NB4 (cell line): Measurements from ENCODE around the gene SSH2.

ENCODE experiments used
- DNase-seq: peaks from one replicate; pipeline ENCODE4 v3.0.0; 2010; ENCODE audit warnings: low read depth
- H3K4me3 ChIP-seq: one replicate; pipeline ENCODE4 v1.5.1; 2011; ENCODE audit warnings: mild to moderate bottlenecking, low read depth, low read length, moderate library complexity
- CTCF ChIP-seq: IDR thresholded peaks from one replicate; pipeline ENCODE4 v1.5.1; 2012; ENCODE audit warnings: low read depth, low read length
- MAX ChIP-seq: IDR thresholded peaks from 2 replicates; pipeline ENCODE4 v1.6.1; 2011; ENCODE audit warnings: low read depth, low read length
- MYC ChIP-seq: IDR thresholded peaks from 2 replicates; pipeline ENCODE4 v1.6.1; 2011; ENCODE audit warnings: low read depth, low read length
- POLR2A ChIP-seq: IDR thresholded peaks from 2 replicates; pipeline ENCODE4 v1.6.1; 2011; ENCODE audit warnings: mild to moderate bottlenecking; ENCODE audit not compliant: insufficient read length; ENCODE audit errors: extremely low read depth

The SSH2 gene

GRCh38 chr17:29826114-29826692, 103.8 kb downstream of the SSH2 start:
- no peak overlapping the region for H3K4me3 ChIP-seq
- no peak for TF ChIP-seq MAX
- no peak for TF ChIP-seq POLR2A
- no peak for TF ChIP-seq MYC
- no peak for TF ChIP-seq CTCF
- no peak for DNase-seq

- H3K4me3 ChIP-seq: no peak overlapping the region
- TF ChIP-seq MYC (no peak), CTCF (no peak), MAX (no peak), POLR2A (no peak)
- DNase-seq: no peak
Observed at GRCh38 chr17:29825604-29826003, 104.4 kb downstream of the SSH2 start.

GRCh38 chr17:29821897-29822296, 108.1 kb downstream of the SSH2 start:
- no peak overlapping the region for H3K4me3 ChIP-seq
- DNase-seq: no peak
- TF ChIP-seq CTCF (no peak), MAX (no peak), POLR2A (no peak), MYC (no peak)

GRCh38 chr17:29820425-29820824, 109.6 kb downstream of the SSH2 start:
- DNase-seq: no peak
- TF ChIP-seq POLR2A (no peak), CTCF (no peak), MYC (no peak), MAX (no peak)
- no peak overlapping the region for H3K4me3 ChIP-seq

GRCh38 chr17:29807520-29808361, 122.3 kb downstream of the SSH2 start:
- peak; percentile 81 for DNase-seq
- peak overlapping the region; percentile 72 for H3K4me3 ChIP-seq
- peak; percentile 77 for TF ChIP-seq CTCF
- no peak for TF ChIP-seq MAX
- TF ChIP-seq POLR2A: no peak
- 0 out of 2 replicates have a peak, but pooled peaks have one; percentile 34 for TF ChIP-seq MYC
